Dedifferentiated amniotic fluid mesenchymal stem cell (primary cell): Measurements from ENCODE around the gene CRYGS.
"Not testable (repeated sequence)": the region's sequence is repeated elsewhere in the genome, so short reads cannot be mapped to it uniquely, and the experiment has no call there.

Source experiments
- DNase-seq: peaks from one replicate; pipeline ENCODE4 v3.0.0-alpha.2; 2016; ENCODE audit errors: extremely low spot score

The CRYGS gene

GRCh38 chr3:186552408-186553031 is 8.3 kb upstream of the CRYGS start:
- no peak for DNase-seq

- no peak for DNase-seq
Measured at GRCh38 chr3:186551387-186551786, 7.2 kb upstream of the CRYGS start.

GRCh38 chr3:186549497-186549896 is 5.3 kb upstream of the CRYGS start:
- no peak for DNase-seq

GRCh38 chr3:186540835-186541226 is 3.3 kb downstream of the CRYGS start:
- DNase-seq = no peak

- peak; percentile 60 for DNase-seq
Measured at GRCh38 chr3:186540221-186540834, 3.9 kb downstream of the CRYGS start.

GRCh38 chr3:186538779-186539178 is 5.4 kb downstream of the CRYGS start:
- DNase-seq = no peak

- DNase-seq = no peak
Measured at GRCh38 chr3:186536883-186537844, 7.0 kb downstream of the CRYGS start.

- DNase-seq = no peak
Measured at GRCh38 chr3:186534113-186534669, 10.0 kb downstream of the CRYGS start.

GRCh38 chr3:186532598-186533072 is 11.5 kb downstream of the CRYGS start:
- no peak for DNase-seq

- not testable (repeated sequence) for DNase-seq
Measured at GRCh38 chr3:186531694-186532093, 12.5 kb downstream of the CRYGS start.

- no peak for DNase-seq
Measured at GRCh38 chr3:186530415-186530814, 13.8 kb downstream of the CRYGS start.

GRCh38 chr3:186529201-186529999 is 14.8 kb downstream of the CRYGS start:
- no peak for DNase-seq

- no peak for DNase-seq
Measured at GRCh38 chr3:186526256-186526606, 17.9 kb downstream of the CRYGS start.

GRCh38 chr3:186525369-186526255 is 18.6 kb downstream of the CRYGS start:
- no peak for DNase-seq

GRCh38 chr3:186524616-186525015 is 19.6 kb downstream of the CRYGS start:
- DNase-seq = no peak

- DNase-seq = no peak
Measured at GRCh38 chr3:186523434-186523833, 20.7 kb downstream of the CRYGS start.

- no peak for DNase-seq
Measured at GRCh38 chr3:186523022-186523421, 21.2 kb downstream of the CRYGS start.

GRCh38 chr3:186520957-186521842 is 23.0 kb downstream of the CRYGS start:
- no peak for DNase-seq

GRCh38 chr3:186520431-186520830 is 23.7 kb downstream of the CRYGS start:
- no peak for DNase-seq
